Midbrain (tissue), 1 donor: Measurements from ENCODE around the gene ATP9A.

Source experiments
- DNase-seq: peaks from one replicate; lab custom pipeline; 2025; lab: John Stamatoyannopoulos, UW

The ATP9A gene

GRCh38 chr20:51549474-51549873 lies 218.7 kb downstream of the ATP9A start:
- no peak for DNase-seq

- no peak for DNase-seq
These were observed 220.2 kb downstream of the ATP9A start for GRCh38 chr20:51547951-51548350.
